Bronchial epithelial cell (primary cell): ENCODE measurements around the gene P4HTM. TPM values are rescaled to one million over a fixed set of nuclear protein-coding genes. Genes with fewer than 3 reads are reported as not detected.
A peak's percentile ranks its signal among the peaks of the same experiment; 100 is the strongest.

ENCODE experiments used
- DNase-seq: peaks from one replicate; pipeline ENCODE4 v3.0.0-alpha.2; 2010; ENCODE audit warnings: low read depth
- FAIRE-seq: peaks from 2 replicates; lab custom pipeline; 2011; peaks lifted over from hg19 to GRCh38; lab: Jason Lieb, UNC
- H3K27me3 ChIP-seq: 2 replicates; pipeline ENCODE4 v1.5.1; 2011; ENCODE audit warnings: low read length; ENCODE audit not compliant: control insufficient read depth, insufficient read depth
- H3K36me3 ChIP-seq: 2 replicates; pipeline ENCODE4 v1.5.1; 2011; ENCODE audit warnings: low read length; ENCODE audit not compliant: control insufficient read depth, insufficient read depth
- H3K4me3 ChIP-seq: 2 replicates; pipeline ENCODE4 v1.5.1; 2011; ENCODE audit warnings: mild to moderate bottlenecking, low read depth, low read length, control low read depth
- total RNA-seq: library from RNA; depleted of rRNA; stranded (reverse); fragments of >200 nt; gene quantifications from 2 replicates; pipeline ENCODE4 v1.2.1, GENCODE V29; 2014
- TF ChIP-seq, protein P1 (sequence below): IDR thresholded peaks from 2 replicates; pipeline ENCODE4 v1.5.1; 2011; ENCODE audit warnings: mild to moderate bottlenecking, moderate library complexity, low read length, control low read depth, inconsistent platforms; ENCODE audit not compliant: insufficient read depth, severe bottlenecking

P4HTM gene
- total RNA-seq, 1 donor from 2014 or later, result 15.8 TPM

DNA sequence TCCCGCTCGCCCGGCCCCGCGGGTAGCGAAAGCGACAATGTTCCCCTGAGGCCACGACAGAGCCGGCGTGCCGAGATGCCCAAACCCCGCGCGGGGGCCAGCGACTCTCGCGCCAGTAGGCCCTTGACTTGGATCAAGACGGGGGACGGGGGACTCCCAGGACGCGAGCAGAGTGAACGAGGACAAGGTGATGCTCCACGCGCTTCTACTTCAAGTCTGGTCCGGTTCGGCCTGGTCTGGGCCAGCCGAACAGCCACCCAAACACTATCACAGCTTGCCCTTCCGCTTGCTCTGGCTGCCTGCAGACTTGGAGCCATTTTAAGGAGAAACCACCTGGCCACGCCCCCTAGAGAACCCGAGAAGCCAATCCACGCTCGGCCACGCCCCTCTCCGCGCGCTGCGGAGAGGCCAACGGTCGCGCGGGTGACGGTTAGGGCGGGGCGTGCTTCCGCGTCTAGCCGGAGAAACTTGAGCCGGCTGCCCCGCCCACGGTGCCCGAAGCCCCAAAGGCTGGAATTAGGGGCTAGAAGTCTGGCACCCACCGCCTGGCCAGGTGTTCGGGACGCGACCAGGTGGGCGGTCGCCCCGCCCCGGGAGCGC, 31.3 kb downstream of the P4HTM start:
- H3K4me3 ChIP-seq, result peak overlapping the region; percentile 93
- no peaks in the 10 kb centered on the region for H3K27me3 ChIP-seq
- peak; percentile 90 for DNase-seq
- H3K36me3 ChIP-seq, result peaks cover 26% of the 10 kb centered on the region
- no peak for FAIRE-seq
- TF ChIP-seq, protein P1, sequence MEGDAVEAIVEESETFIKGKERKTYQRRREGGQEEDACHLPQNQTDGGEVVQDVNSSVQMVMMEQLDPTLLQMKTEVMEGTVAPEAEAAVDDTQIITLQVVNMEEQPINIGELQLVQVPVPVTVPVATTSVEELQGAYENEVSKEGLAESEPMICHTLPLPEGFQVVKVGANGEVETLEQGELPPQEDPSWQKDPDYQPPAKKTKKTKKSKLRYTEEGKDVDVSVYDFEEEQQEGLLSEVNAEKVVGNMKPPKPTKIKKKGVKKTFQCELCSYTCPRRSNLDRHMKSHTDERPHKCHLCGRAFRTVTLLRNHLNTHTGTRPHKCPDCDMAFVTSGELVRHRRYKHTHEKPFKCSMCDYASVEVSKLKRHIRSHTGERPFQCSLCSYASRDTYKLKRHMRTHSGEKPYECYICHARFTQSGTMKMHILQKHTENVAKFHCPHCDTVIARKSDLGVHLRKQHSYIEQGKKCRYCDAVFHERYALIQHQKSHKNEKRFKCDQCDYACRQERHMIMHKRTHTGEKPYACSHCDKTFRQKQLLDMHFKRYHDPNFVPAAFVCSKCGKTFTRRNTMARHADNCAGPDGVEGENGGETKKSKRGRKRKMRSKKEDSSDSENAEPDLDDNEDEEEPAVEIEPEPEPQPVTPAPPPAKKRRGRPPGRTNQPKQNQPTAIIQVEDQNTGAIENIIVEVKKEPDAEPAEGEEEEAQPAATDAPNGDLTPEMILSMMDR, result no peak

DNA sequence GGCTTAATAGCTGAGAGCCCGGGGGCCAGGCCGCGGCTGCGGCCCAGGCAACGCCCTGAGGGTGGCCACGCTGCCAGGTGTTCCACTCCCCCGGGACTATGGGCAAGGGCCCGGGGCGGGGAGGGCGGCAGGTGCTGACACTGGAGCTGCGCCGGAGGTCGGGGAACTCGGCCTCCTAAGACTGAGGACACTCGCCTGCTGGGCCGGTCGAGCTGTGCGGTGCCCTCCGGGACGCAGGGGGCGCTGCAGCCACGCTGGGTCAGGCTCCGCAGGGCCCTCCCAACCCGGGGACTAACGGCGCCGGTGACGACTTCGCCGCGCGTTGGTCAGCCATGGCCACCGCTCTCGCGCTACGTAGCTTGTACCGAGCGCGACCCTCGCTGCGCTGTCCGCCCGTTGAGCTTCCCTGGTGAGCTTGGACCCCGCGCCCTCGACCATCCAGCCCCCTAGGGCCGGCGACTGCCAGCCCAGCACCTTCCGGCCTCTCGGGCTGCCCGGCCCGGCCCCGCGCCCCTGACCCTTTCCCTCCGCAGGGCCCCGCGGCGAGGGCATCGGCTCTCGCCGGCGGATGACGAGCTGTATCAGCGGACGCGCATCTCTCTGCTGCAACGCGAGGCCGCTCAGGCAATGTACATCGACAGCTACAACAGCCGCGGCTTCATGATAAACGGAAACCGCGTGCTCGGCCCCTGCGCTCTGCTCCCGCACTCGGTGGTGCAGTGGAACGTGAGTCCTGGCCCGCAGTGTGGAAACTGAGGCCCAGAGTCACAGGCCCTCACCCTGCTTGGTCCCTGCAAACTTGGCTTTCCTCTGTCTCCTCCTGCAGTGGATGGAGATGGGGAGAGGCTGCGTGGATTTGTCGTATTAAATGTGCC, 32.0 kb downstream of the P4HTM start, which contains the start of gene NDUFAF3:
NDUFAF3 (plus strand) TSS at position 309 of the 875 bp plus-strand sequence; CDS start at position 333, 24 bp downstream.
- FAIRE-seq (no peak), DNase-seq (peak; percentile 83)
- TF ChIP-seq, protein P1, result peak; percentile 99
- Histone ChIP-seq H3K36me3 (peaks cover 30% of the 10 kb centered on the region), H3K27me3 (no peaks in the 10 kb centered on the region), H3K4me3 (peak within 1 kb of the TSS; percentile 93)

- DNase-seq (no peak), FAIRE-seq (no peak)
- H3K4me3 ChIP-seq, result peak overlapping the region; percentile 93
- H3K27me3 ChIP-seq, result no peaks in the 10 kb centered on the region
- TF ChIP-seq, protein P1, result no peak
- peaks cover 34% of the 10 kb centered on the region for H3K36me3 ChIP-seq
Measured at GRCh38 chr3:49022688-49023171, 32.7 kb downstream of the P4HTM start.

DNA sequence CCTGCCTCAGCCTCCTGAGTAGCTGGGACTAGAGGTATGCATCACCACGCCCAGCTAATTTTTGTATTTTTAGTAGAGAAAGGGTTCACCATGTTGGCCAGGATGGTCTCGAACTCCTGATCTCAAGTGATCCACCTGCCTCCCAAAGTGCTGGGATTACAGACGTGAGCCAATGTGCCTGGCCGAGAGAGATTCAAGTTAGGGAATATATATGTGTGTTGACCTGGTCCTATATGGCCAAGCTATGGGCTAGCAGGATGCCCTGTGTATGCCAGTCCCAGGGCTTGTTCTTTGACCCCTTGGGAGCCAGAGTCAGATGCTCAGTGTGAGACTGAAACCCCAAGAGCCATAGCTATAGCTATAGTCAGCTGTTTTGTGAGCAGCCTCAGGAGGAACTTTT, 33.7 kb downstream of the P4HTM start:
- H3K36me3 ChIP-seq, result peaks cover 38% of the 10 kb centered on the region
- FAIRE-seq, result no peak
- TF ChIP-seq, protein P1, result no peak
- no peak for DNase-seq
- H3K27me3 ChIP-seq, result no peaks in the 10 kb centered on the region
- no peak overlapping the region for H3K4me3 ChIP-seq

DNA sequence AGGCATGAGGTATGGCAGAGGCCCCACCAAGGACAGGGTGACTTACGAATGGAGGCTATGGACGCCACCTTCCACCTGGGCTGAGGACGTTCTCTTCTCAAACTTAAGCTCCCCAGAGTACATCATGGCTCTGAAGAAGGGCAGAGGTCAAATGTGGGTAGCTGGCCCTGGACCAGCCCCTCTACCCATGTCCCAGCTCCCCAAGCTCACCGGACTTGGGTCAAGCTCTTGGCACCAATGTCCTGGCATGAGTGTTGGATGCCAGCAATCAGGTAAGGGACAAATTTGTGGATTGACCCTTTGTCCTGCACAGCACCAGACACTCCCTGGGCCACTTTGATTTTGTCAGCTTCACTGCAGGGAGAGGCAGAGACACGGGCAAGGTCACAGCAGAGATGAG, 34.4 kb downstream of the P4HTM start:
- Histone ChIP-seq H3K36me3 (peaks cover 38% of the 10 kb centered on the region), H3K27me3 (no peaks in the 10 kb centered on the region), H3K4me3 (no peak overlapping the region)
- FAIRE-seq, result no peak
- TF ChIP-seq, protein P1, result no peak
- no peak for DNase-seq
